ENCODE measurements around the gene EXOC4.

The EXOC4 gene

DNA sequence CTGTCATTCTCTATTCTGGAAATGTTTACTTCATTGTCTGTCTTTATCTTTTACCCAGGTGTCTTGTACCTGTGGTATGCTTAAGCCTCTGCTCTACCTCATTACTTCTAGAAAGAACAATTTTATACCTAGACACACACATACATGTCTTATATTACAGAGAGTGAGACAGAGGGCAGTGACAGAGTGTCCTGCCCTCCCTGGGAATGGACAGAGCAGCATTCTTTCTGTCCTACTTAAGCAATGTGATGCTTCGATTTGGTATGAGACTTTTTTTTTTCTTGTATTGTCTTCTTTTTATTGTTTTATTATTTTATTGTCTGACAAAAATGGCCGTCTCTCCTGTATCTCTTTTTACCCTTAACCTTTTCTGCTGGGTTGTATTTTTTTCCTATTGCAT, 286.1 kb downstream of the EXOC4 start:
- DNase-seq (ENCODE audit: low read depth), result no peak

DNA sequence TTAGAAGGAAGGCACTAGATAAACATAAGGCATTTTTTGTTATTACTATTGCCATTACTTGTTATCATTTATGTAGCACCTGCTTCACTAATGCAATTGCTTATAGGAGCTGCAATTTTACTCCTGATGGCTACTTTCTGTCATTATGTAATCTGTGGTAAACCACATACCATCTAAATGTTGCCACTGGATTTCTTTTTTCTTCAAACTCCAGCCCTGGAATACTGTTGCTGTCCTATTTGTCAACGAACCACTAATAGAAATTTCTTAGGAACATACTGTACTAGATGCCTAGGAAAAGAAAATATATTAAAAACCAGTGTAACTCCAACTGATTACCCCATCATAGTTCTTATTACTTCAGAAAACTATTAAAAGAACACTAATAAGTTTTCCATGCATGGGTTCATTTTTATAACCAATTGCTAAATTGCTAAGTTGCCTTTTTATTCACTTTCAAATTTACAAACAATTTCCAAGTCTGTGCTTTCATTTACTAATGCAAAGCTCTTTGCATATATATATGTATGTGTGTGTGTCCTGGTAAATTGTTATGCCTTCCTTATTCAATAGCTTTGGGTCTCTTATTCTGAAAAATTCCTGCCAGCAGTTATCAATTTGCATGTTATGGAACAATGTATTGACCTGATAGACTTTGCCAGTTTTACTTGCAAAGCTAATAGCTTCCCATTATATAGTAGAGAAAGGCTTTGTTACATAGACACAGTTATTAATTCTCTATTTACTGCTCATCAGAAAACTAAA, 287.4 kb downstream of the EXOC4 start:
- no peak for DNase-seq (ENCODE audit: low read depth)

DNA sequence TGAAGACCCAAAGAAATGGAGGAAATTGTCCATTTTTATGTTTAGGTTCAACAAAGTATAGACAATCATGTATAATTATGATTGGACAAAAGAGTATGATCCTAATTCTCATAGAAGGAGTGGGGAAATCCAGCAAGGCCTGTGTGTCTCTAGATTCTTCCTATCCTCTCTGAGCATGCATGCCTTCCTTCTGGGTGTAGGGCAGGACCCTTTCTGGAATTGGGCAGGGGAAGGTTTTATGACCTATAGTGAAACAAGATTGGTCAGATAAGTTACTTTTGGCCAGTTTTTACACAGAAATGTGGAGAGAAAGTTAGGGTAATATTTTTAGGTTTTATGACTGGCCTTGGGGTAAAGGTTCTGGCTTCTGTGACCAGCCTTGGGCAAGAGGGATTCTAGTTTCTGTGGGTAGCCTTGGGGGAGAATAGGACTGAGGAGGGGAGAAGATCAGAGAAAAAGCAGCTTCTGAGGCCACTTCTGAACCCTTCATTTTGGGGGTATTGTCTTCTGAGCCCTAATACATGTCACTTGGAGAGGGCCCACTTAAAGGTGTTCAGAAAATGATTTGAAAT, 289.4 kb downstream of the EXOC4 start:
- no peak for DNase-seq (ENCODE audit: low read depth)

DNA sequence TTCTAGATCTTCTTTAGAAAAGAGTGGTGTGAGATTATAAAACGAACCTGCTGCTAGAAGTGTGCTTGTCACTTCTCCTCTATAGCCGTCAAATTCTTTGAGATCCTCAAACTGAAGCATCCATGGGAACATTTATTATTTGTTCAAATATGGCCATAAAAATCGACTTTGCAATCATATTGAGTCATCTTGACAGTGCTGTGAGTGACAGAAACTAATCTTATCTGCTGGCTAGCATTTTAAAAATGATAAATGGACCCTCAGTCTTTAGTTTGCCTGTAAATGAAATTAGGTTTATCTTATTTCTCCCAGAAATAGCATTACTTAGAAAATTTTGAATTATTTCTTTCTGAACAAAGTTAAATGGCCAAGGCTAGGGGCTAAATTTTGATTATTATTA, 290.8 kb downstream of the EXOC4 start:
- no peak for DNase-seq (ENCODE audit: low read depth)

DNA sequence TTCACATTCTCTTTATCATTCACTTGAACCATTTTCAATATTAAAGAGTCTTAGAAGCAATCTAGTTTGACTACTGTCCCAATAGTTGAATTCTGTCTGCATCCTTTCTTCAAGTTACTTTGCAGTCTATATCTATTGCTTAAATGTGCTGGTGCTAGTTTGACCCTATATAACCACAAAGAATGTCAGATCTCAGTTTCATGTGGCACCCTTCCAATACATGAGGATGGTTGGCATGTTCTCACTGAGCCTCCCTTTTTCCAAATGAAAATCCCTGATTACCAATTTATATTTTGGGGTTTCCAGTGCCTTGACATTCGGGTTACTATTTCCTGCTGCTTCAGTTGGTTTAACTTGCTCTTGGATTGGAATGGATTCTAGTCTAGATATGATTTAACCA, 292.7 kb downstream of the EXOC4 start:
- no peak for DNase-seq (ENCODE audit: low read depth)

DNA sequence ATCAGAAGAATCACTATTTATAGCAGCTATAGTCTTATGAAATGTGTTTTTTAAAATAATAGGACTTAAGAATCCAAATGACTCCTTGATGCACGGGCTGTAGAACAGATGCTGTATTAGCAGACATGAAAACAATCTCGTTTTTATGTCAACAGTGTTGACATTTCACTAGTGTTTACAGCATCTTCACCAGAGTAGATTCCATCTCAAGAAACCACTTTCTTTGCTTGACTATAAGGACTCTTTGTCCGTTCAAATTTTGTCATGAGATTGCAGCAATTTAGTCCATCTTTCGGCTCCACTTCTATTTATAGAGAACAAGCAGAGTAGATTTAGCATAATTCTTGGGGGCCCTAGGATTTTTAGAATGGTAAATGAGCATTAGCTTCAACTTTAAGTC, 295.1 kb downstream of the EXOC4 start:
- DNase-seq (ENCODE audit: low read depth), result no peak

DNA sequence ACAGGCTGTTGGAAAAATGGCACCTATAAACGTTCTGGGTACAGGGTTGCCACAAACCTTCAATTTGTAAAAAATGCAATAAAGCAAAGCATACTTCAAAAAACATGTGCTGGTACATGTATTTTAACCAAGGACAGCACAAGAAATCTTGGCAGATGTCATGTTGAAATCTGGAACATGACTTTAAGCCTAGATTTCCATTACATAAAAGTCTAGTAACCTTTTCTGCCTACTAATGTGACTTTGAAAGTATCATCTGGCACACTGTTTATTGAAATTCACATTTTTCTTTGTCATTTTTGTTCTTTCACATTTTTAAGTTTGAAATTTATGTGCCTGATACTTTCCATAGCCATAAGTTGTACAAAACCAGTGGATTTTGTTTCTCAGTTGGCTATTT, 296.8 kb downstream of the EXOC4 start:
- DNase-seq (ENCODE audit: low read depth), result no peak

DNA sequence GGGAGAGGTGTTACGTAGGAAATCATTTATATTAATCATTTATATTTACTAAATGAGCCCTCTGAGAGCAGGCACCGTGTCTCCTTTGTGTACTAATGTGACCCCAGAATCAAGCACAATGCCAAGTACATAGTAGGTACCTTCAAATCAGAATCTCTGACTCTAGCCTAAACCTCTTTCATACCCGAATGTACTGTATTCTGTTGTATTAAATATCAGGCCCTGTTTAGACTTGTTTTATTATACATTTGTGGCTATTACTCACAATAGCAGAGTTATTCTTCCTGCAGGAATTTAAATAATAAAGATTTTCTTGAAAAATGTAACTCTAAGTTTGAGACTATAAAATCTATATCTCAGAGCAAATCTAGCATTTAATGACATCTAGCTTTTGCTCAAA, 297.3 kb downstream of the EXOC4 start:
- DNase-seq (ENCODE audit: low read depth), result no peak

DNA sequence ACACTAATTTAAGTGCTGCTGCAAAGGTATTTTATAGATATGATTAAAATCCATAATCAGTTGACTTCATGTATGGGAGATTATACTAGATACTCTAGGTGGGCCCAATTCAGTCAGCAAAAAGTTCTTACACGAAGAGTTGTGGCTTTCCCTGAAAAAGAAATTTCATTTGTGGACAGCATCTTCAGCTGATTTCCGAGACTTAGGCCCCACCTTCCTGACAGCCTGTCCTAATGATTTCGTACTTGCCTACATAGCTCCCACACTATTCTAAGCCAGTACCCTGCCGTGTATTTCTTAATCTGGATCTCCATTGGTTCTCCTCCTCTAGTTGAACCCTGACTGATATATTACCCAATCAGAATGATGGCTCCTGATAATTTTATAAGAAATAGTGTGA, 297.9 kb downstream of the EXOC4 start:
- no peak for DNase-seq (ENCODE audit: low read depth)

DNA sequence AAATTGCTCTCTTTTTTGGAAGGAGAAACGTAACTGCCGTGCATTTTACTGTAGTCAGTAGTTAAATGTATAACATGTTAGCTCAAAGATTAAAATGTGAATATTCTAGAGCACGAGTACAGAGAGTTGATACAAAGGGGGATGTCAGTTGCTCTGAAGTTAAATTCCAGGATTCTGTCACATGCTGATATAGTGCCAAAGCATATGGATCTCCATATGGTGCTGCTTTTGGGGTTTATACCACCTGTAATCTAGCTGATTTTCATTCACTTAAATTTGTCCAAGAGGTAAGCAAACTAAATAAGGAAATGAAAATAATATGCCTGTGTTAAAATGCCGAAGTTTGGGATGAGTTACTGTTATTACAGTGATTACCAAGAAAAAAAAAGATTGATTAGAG, 298.6 kb downstream of the EXOC4 start:
- no peak for DNase-seq (ENCODE audit: low read depth)

DNA sequence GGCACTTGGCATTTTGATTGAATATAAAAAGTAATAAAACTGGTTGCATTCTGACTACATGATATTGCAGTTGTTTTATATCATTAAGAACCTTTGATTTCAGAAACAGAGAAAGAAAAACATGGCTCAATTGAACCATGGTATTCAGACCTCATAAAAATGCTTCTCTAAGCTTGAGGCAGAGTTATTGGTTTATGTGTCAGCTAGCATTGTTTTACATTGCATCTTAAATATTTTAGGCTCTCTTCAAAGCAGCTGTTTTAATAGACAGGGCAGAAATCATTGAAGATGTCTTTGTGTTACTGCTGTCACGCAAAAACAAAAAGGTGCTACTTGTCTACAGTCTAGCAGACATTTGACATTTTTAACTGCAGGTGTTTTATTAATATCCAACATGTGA, 299.2 kb downstream of the EXOC4 start:
- DNase-seq (ENCODE audit: low read depth), result no peak

DNA sequence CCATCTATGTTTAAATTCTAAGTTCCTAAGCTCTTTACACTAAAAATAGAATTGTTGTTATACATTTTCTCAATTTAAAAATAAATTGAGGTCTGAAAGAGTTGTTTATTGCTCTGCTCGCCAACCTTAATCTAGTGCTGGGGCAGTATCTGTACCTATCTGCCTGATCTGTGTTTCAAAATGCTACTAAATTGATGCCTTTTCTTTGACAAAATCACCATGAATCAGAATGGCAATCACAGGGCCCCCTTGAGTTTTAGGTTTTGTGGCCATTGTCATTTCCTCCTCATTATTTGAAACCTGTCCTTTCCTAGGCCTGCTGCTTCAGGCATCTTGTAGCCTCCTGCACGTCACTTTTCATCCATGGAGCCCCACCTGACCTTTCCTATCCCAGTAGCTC, 301.5 kb downstream of the EXOC4 start:
- no peak for DNase-seq (ENCODE audit: low read depth)

DNA sequence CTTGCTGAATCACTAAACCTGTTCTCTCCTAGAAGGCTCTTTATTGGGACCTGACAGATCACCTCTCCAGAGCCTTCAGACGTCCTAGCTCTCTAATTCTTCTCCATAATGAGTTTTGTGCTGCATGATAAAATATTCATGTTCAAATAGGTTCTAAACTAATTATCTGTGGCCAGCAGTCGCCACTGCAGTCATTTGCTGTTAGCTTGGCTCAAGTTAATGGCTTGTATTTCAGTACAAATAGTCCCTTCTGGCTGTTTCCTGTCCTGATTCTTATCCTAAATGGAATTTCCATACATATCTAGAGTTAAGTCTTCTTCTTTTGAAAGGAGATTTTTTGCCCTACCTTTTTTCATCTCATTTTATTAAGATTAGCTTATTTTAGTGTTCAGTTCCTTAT, 303.2 kb downstream of the EXOC4 start:
- DNase-seq (ENCODE audit: low read depth), result no peak

DNA sequence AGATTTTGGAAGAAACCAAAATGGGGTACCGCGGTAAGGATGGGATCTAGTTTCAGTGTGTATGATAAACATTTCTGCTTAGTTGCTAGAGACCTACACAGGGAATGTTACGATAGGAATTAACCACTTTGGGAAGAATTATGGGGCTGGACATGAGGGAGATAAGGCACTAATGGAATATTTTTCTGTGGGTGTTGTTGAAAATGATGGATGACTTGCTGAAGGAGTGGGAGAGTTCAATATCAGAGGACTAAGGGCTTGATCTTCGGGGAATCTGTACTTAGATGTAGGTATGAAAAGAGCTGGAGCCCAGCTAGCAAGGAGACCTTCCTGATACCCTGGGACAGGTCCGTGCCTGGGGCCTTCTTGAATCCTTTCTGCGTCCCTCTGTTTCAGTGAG, 303.7 kb downstream of the EXOC4 start:
- DNase-seq (ENCODE audit: low read depth), result no peak

DNA sequence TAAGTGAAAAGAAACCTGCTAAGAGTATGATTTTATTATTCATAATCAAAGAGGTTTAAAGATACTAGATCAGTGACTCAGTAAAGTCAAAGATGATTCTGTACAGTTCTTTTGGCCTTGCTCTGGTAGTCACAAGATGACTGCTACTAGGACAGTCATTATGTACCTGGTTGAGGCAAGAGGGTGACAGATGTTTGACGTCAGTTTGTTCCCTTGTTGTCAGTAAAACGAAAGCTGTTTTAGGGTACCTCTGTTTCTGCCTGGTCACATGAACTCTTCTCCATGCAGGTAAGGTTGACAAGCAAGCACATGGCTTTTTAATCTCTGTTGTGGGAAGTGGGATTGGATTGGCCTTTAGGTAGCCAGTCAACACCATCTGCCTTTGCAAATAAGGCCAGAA, 308.0 kb downstream of the EXOC4 start:
- no peak for DNase-seq (ENCODE audit: low read depth)

DNA sequence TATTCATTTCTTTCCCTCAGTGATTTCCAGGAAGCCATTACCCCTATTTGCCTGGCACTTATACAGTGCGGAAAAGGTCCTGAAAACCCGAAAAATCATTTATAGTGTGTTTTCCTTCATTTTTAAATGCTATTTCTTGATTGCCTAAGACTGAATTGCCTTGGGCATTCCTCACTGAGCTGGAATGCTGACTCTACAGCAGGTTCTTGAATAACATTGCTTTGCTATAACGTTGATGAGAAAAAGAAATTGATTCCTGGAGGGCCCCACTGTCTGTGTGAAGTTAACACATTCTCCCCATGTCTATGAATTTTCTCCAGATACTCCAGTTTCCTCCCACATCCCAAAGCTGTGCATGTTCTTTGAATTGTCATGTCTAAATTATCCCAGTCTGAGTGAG, 308.5 kb downstream of the EXOC4 start:
- DNase-seq (ENCODE audit: low read depth), result no peak

DNA sequence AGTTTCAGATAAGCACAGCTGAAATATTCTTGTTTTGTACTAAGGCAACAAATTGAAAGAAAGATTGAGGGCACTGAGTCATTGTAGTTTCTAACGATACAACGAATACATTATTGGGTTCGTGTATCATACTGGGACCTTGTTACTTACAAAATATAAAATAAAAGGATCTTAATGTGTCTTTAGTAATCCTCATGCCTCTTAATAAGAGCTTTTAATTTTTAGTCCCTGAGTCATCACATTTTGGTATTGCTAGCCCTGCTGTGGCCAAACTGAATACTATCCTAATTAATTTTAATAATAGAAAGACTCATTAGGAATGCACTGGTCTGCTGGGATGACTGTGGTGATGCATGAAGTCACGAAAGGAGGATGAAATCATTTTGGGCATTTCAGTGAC, 309.7 kb downstream of the EXOC4 start:
- DNase-seq (ENCODE audit: low read depth), result no peak

DNA sequence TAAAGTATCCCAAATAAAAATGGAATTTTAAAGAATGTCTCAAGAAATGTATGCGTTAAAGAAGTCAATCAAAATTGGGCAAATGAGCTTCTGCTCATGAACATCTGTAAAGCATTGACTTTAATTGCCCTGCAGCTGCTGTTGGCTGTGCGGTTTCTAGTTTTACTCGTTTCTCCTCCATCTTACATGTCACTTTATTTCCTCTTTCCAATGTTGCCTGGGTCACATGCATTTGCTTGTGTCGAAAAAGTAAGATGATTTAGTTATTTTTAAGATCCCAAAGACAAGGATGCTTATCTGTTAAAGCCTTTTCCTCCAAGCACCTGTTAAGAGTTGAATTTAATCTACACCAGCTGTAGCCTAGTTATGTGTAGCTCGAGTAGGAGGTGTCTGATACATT, 310.4 kb downstream of the EXOC4 start:
- no peak for DNase-seq (ENCODE audit: low read depth)

DNA sequence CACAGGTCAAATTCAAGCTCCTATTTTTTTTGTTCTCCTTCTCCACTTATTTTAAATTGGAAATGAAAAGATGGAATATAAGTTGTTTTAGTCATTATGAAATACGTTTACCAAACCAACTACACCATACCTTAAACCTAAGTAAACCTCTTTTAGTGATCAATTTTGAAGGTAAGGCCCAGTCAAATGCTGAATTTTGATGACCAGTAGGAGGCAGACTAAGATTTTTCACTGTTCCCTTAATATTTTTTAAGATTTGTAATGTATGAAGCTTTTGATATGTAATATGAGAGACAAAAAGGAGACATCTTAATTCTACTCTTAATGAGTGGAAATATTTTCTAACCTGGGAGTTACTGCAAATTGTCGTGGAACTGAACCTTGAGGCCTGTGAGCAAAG, 311.6 kb downstream of the EXOC4 start:
- DNase-seq (ENCODE audit: low read depth), result no peak

DNA sequence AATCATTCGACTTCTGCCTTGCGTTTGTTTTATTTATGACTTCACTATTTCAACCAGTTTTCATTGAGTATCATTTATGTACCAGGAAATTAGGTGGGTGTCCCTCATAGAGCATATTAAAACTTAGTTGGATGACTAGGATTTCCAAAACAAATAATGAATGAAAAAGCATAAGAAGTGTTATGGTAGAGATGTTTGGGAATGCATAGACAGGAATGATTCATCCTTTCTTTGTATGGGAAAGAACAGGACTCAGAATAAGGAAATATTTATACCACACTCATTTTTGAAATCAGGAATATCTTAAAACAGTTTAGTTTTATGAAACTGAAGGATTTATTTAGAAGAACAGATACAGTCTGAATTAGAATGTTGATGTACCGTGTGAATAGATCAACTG, 315.7 kb downstream of the EXOC4 start:
- DNase-seq (ENCODE audit: low read depth), result no peak

DNA sequence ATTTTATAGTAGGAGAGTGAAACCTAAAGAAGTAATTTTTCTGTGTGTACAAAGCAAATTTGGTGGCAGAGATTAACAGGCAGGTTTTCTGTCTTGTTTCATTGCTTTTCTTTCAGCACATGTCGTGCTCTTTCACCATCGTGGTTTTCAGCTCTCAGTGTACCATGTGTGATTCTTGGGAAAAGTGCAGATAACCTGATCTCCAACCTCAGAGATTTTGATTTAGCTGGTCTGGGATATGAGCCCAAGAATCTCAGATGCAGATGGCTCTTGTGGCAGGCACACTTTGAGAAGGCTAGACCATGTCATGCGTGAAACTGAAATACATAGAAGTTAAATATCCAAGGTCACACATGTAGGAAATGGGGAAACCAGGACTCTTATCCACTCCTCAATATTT, 317.4 kb downstream of the EXOC4 start:
- no peak for DNase-seq (ENCODE audit: low read depth)

DNA sequence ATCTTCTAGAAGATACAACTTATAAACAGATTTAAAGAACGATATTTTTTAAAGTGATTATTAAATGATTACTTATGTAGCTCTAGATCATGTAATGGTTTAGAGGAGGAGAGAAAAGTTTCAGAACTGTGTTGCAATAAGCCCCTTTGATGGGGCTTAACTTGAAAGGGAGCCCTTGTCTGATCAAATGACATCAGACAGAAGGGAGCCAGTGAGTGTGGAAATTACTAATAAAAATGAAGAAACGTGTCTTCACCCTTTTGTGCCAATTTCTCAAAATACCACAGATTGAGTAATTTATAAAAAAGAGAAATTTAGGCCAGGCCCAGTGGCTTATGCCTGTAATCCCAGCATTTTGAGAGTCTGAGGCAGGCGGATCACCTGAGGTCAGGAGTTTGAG, 318.2 kb downstream of the EXOC4 start:
- no peak for DNase-seq (ENCODE audit: low read depth)

DNA sequence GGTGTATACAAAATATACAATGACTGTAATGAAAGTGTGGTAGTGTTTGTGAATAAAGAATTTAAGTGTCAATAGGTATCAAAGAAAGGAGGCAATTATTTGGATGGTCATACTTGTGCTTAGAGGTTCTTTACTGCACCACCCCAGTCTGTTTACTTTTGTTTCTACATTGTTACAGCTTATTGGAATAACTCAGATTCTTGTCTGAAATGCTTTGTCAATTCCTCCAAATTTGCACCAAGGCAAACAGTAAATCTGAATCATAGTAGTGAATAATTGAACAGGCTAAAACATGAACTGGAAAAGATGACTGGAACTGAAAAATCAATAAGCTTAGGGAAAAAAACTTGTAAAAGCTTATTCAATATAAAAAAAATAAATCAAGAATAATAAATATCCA, 319.2 kb downstream of the EXOC4 start:
- DNase-seq (ENCODE audit: low read depth), result no peak

DNA sequence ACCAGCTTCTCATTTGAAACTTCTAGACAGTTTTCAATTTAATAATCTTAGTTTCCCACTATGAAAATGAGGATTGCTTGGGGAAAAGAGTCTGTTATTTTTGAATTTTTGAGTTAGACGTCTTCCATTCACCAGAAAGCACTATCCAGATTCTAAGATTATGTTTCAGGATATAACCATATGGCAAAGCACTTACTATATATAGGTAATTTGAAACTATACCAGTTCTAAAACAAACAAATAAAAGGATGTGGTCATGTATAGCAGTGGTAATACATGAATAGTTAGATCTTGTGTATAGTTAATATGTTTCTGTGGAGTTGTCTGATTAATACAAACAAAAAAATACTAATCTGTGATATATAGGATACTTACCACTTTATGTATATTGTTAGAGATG, 320.0 kb downstream of the EXOC4 start:
- no peak for DNase-seq (ENCODE audit: low read depth)

All from activated gamma-delta T cell treated with anti-CD3 and anti-CD28 coated beads, Interleukin-2, amount 50 U/mL, for 16 hours (primary cell).